ENCODE data around the gene GARIN5A. TPM values are rescaled to one million over a fixed set of nuclear protein-coding genes. Genes with fewer than 3 reads are reported as not detected.

Gene GARIN5A
- polyA plus RNA-seq, 4 donors, result 0.89 to 3.4 (median 2.1) TPM; not detected in 1

- Histone ChIP-seq H3K4me3 (ENCODE audit: low read depth in 1 of 3, low read length in 3 of 3) (no peak overlapping the region), H3K27me3 (ENCODE audit: control insufficient read depth in 3 of 3, insufficient read depth in 3 of 3, low read length in 3 of 3) (peaks cover 0 to 5% (median 2%) of the 10 kb centered on the region in 3 donors), H3K4me1 (ENCODE audit: control insufficient read depth in 3 of 3, insufficient read depth in 2 of 3, low read depth in 1 of 3, low read length in 2 of 3) (peaks cover 0 to under 1% (median 0%) of the 10 kb centered on the region in 3 donors), H3K27ac (ENCODE audit: low read depth in 1 of 3, low read length in 2 of 3) (no peak overlapping the region), H3K36me3 (ENCODE audit: control insufficient read depth in 3 of 3, insufficient read depth in 2 of 3, low read depth in 1 of 3, low read length in 3 of 3) (peaks cover 0 to 22% (median 0%) of the 10 kb centered on the region in 3 donors), H3K9me3 (ENCODE audit: control insufficient read depth in 2 of 2, insufficient read depth in 1 of 2, low read depth in 1 of 2, low read length in 1 of 2) (peaks cover 0 to 15% of the 10 kb centered on the region in 2 donors)
- 74 to 85% (median 83%) methylated on average over 18 of the region's 18 CpGs for WGBS, 3 donors
- FAIRE-seq (no peak), DNase-seq (no peak)
Observed at GRCh38 chr19:50486823-50487515, 10.3 kb upstream of the GARIN5A start.

GRCh38 chr19:50485284-50485955 is 8.8 kb upstream of the GARIN5A start:
- no peak for FAIRE-seq
- Histone ChIP-seq H3K27me3 (ENCODE audit: control insufficient read depth in 3 of 3, insufficient read depth in 3 of 3, low read length in 3 of 3) (peaks cover 0 to 5% (median under 1%) of the 10 kb centered on the region in 3 donors), H3K9me3 (ENCODE audit: control insufficient read depth in 2 of 2, insufficient read depth in 1 of 2, low read depth in 1 of 2, low read length in 1 of 2) (peaks cover 0 to 12% of the 10 kb centered on the region in 2 donors), H3K4me1 (ENCODE audit: control insufficient read depth in 3 of 3, insufficient read depth in 2 of 3, low read depth in 1 of 3, low read length in 2 of 3) (no peaks in the 10 kb centered on the region), H3K4me3 (ENCODE audit: low read depth in 1 of 3, low read length in 3 of 3) (no peak overlapping the region), H3K36me3 (ENCODE audit: control insufficient read depth in 3 of 3, insufficient read depth in 2 of 3, low read depth in 1 of 3, low read length in 3 of 3) (peaks cover 0 to 38% (median 0%) of the 10 kb centered on the region in 3 donors), H3K27ac (ENCODE audit: low read depth in 1 of 3, low read length in 2 of 3) (no peak overlapping the region)
- no peak for DNase-seq
- 89 to 90% (median 89%) methylated on average over 10 of the region's 10 CpGs for WGBS, 3 donors

GRCh38 chr19:50482916-50483315 is 6.3 kb upstream of the GARIN5A start:
- H3K4me1 ChIP-seq (ENCODE audit: control insufficient read depth in 3 of 3, insufficient read depth in 2 of 3, low read depth in 1 of 3, low read length in 2 of 3), result no peaks in the 10 kb centered on the region
- no peak overlapping the region for H3K27ac ChIP-seq (ENCODE audit: low read depth in 1 of 3, low read length in 2 of 3)
- peaks cover 0 to 63% (median 4%) of the 10 kb centered on the region in 3 donors for H3K36me3 ChIP-seq (ENCODE audit: control insufficient read depth in 3 of 3, insufficient read depth in 2 of 3, low read depth in 1 of 3, low read length in 3 of 3)
- 91 to 92% (median 92%) methylated on average over 10 of the region's 10 CpGs for WGBS, 3 donors
- FAIRE-seq (no peak), DNase-seq (no peak)
- H3K9me3 ChIP-seq (ENCODE audit: control insufficient read depth in 2 of 2, insufficient read depth in 1 of 2, low read depth in 1 of 2, low read length in 1 of 2), result peaks cover 0 to 23% of the 10 kb centered on the region in 2 donors
- no peak overlapping the region for H3K4me3 ChIP-seq (ENCODE audit: low read depth in 1 of 3, low read length in 3 of 3)
- H3K27me3 ChIP-seq (ENCODE audit: control insufficient read depth in 3 of 3, insufficient read depth in 3 of 3, low read length in 3 of 3), result peaks cover 0 to 5% (median 0%) of the 10 kb centered on the region in 3 donors

- no peak overlapping the region for H3K4me3 ChIP-seq (ENCODE audit: low read depth in 1 of 3, low read length in 3 of 3)
- no peak for DNase-seq
- 87 to 90% (median 90%) methylated on average over 14 to 16 of the region's 16 CpGs for WGBS, 3 donors
- no peak overlapping the region for H3K27ac ChIP-seq (ENCODE audit: low read depth in 1 of 3, low read length in 2 of 3)
- H3K9me3 ChIP-seq (ENCODE audit: control insufficient read depth in 2 of 2, insufficient read depth in 1 of 2, low read depth in 1 of 2, low read length in 1 of 2), result peaks cover 0 to 27% of the 10 kb centered on the region in 2 donors
- peaks cover 4 to 5% (median 4%) of the 10 kb centered on the region in 3 donors for H3K4me1 ChIP-seq (ENCODE audit: control insufficient read depth in 3 of 3, insufficient read depth in 2 of 3, low read depth in 1 of 3, low read length in 2 of 3)
- peaks cover 0 to under 1% (median 0%) of the 10 kb centered on the region in 3 donors for H3K27me3 ChIP-seq (ENCODE audit: control insufficient read depth in 3 of 3, insufficient read depth in 3 of 3, low read length in 3 of 3)
- peaks cover 0 to 66% (median 4%) of the 10 kb centered on the region in 3 donors for H3K36me3 ChIP-seq (ENCODE audit: control insufficient read depth in 3 of 3, insufficient read depth in 2 of 3, low read depth in 1 of 3, low read length in 3 of 3)
- no peak for FAIRE-seq
Observed at GRCh38 chr19:50482271-50482855, 5.7 kb upstream of the GARIN5A start.

GRCh38 chr19:50481351-50482149 is 4.9 kb upstream of the GARIN5A start:
- Histone ChIP-seq H3K27ac (ENCODE audit: low read depth in 1 of 3, low read length in 2 of 3) (no peak overlapping the region), H3K36me3 (ENCODE audit: control insufficient read depth in 3 of 3, insufficient read depth in 2 of 3, low read depth in 1 of 3, low read length in 3 of 3) (peaks cover 0 to 66% (median 4%) of the 10 kb centered on the region in 3 donors), H3K27me3 (ENCODE audit: control insufficient read depth in 3 of 3, insufficient read depth in 3 of 3, low read length in 3 of 3) (no peaks in the 10 kb centered on the region), H3K4me3 (ENCODE audit: low read depth in 1 of 3, low read length in 3 of 3) (no peak overlapping the region), H3K9me3 (ENCODE audit: control insufficient read depth in 2 of 2, insufficient read depth in 1 of 2, low read depth in 1 of 2, low read length in 1 of 2) (peaks cover 0 to 20% of the 10 kb centered on the region in 2 donors), H3K4me1 (ENCODE audit: control insufficient read depth in 3 of 3, insufficient read depth in 2 of 3, low read depth in 1 of 3, low read length in 2 of 3) (peaks cover 5 to 7% (median 6%) of the 10 kb centered on the region in 3 donors)
- DNase-seq (no peak), FAIRE-seq (no peak)
- 91 to 98% (median 94%) methylated on average over 18 to 27 of the region's 27 CpGs for WGBS, 3 donors

- no peak overlapping the region for H3K27ac ChIP-seq (ENCODE audit: low read depth in 1 of 3, low read length in 2 of 3)
- peaks cover 0 to 63% (median 4%) of the 10 kb centered on the region in 3 donors for H3K36me3 ChIP-seq (ENCODE audit: control insufficient read depth in 3 of 3, insufficient read depth in 2 of 3, low read depth in 1 of 3, low read length in 3 of 3)
- H3K4me1 ChIP-seq (ENCODE audit: control insufficient read depth in 3 of 3, insufficient read depth in 2 of 3, low read depth in 1 of 3, low read length in 2 of 3), result peaks cover 5 to 7% (median 6%) of the 10 kb centered on the region in 3 donors
- peaks cover 0 to 20% of the 10 kb centered on the region in 2 donors for H3K9me3 ChIP-seq (ENCODE audit: control insufficient read depth in 2 of 2, insufficient read depth in 1 of 2, low read depth in 1 of 2, low read length in 1 of 2)
- H3K27me3 ChIP-seq (ENCODE audit: control insufficient read depth in 3 of 3, insufficient read depth in 3 of 3, low read length in 3 of 3), result no peaks in the 10 kb centered on the region
- no peak overlapping the region for H3K4me3 ChIP-seq (ENCODE audit: low read depth in 1 of 3, low read length in 3 of 3)
- no peak for FAIRE-seq
- DNase-seq, result no peak
- WGBS, 3 donors, result 87 to 96% (median 90%) methylated on average over 33 to 37 of the region's 37 CpGs
Observed at GRCh38 chr19:50480281-50481111, 3.8 kb upstream of the GARIN5A start.

- DNase-seq (no peak), FAIRE-seq (no peak)
Observed at GRCh38 chr19:50479761-50480251, 3.2 kb upstream of the GARIN5A start.

More at GRCh38 chr19:50479761-50480251, 3.2 kb upstream of the GARIN5A start:
- Histone ChIP-seq H3K36me3 (ENCODE audit: control insufficient read depth in 3 of 3, insufficient read depth in 2 of 3, low read depth in 1 of 3, low read length in 3 of 3) (peaks cover 0 to 60% (median 4%) of the 10 kb centered on the region in 3 donors), H3K27ac (ENCODE audit: low read depth in 1 of 3, low read length in 2 of 3) (no peak overlapping the region), H3K4me3 (ENCODE audit: low read depth in 1 of 3, low read length in 3 of 3) (no peak overlapping the region), H3K4me1 (ENCODE audit: control insufficient read depth in 3 of 3, insufficient read depth in 2 of 3, low read depth in 1 of 3, low read length in 2 of 3) (peaks cover 5 to 7% (median 6%) of the 10 kb centered on the region in 3 donors), H3K9me3 (ENCODE audit: control insufficient read depth in 2 of 2, insufficient read depth in 1 of 2, low read depth in 1 of 2, low read length in 1 of 2) (peaks cover 0 to 20% of the 10 kb centered on the region in 2 donors), H3K27me3 (ENCODE audit: control insufficient read depth in 3 of 3, insufficient read depth in 3 of 3, low read length in 3 of 3) (no peaks in the 10 kb centered on the region)
- WGBS, 3 donors, result 93 to 97% (median 96%) methylated on average over 14 to 16 of the region's 16 CpGs
